HG02938 (cell line): ENCODE data around the gene PPM1H.
"Not testable (repeated sequence)": the region's sequence is repeated elsewhere in the genome, so short reads cannot be mapped to it uniquely, and the experiment has no call there.

ENCODE experiments used
- ATAC-seq: cut with Tn5 transposase; IDR thresholded peaks from one replicate; pipeline ENCODE4 v1.9.1; 2021; ENCODE audit warnings: mild to moderate bottlenecking, moderate library complexity; ENCODE audit not compliant: unreplicated experiment

Gene PPM1H

DNA sequence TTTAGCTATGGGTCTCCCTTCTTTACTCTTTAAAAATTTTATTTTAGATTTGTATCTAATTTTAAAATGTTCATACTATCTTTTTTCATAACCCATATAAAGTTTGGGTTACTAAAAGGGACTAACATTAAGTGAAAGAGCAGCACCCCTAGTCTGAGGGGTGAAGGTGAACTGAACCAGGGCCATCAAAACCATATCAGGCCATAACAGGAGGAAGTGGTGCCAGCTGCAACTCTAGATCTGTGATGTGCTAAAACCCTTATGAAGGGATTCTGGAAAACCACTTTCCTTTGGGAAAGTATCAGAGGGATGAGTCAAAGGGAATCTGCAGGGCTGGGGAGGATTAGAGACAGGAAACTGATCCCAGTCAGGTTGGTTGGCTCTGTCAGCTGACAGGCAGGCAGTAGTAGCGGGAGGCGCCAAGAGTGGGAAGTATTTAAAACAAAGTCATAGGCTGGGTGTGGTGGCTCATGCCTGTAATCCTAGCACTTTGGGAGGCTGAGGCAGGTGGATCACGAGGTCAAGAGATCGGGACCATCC lies 162.5 kb downstream of the PPM1H start:
- no peak for ATAC-seq

DNA sequence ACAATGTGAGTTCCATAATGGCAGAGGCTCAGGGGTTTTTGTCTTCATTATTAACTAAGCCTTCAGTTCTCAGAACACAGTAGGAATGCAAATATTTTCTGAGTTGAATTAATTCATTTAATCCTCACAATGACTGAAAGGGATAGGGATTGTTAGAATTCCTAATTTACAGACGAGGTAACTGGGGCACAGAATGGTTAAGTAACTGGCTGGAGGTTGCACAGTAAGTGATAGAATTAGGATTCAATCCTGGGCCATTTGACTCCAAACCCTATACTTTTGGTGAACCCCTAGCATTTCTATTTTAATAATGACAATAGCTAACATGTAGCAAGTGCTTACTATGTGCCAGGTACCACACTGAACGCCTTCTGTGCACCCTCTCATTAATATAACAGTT lies 163.1 kb downstream of the PPM1H start:
- ATAC-seq: no peak

- ATAC-seq: no peak
Observed at GRCh38 chr12:62770381-62770780, 164.6 kb downstream of the PPM1H start.

DNA sequence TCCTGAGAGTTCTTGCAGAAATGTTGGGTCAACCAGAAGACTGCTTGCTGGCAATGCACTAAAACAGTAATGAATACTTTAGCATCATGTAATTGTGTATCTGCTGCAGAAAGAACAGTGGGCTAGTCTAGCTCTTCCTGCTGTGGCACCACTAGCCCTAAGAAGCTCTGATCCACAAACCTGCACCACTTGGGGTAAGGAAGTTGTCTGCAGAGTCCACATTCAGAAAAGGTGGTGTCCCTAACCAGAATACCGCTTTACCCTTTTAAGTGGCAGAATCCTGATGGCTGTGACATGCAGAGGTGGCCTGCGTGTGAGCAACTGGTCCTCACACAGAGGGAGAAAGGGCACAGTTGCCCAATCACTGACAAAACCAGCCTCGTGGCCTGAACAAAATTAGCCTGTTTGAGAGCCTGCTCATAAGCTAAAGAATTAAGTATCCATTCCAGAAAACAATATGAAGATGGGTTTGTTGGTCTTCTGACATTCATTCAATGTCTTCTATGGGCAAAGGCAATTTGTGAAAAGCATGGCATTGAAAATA lies 165.8 kb downstream of the PPM1H start:
- no peak for ATAC-seq

DNA sequence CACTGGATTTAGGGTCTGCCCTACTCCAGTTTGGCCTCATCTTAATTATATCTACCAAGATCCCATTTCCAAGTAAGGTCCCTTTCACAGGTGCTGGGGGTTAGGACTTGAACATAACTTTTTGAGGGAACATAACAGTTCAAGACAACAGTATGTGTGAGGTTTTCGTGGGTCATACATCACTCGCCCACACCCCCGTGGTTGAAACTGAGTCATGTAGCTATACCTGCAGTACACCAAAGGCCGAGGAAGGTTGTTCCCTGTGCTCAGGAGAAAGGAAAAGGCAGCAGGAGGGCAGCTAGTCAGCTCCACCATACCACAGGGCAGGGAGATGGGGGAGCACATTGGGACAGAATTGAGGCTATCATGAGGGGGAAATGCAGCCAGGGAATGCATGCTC lies 167.0 kb downstream of the PPM1H start:
- no peak for ATAC-seq

- no peak for ATAC-seq
Observed at GRCh38 chr12:62767496-62767895, 167.5 kb downstream of the PPM1H start.

DNA sequence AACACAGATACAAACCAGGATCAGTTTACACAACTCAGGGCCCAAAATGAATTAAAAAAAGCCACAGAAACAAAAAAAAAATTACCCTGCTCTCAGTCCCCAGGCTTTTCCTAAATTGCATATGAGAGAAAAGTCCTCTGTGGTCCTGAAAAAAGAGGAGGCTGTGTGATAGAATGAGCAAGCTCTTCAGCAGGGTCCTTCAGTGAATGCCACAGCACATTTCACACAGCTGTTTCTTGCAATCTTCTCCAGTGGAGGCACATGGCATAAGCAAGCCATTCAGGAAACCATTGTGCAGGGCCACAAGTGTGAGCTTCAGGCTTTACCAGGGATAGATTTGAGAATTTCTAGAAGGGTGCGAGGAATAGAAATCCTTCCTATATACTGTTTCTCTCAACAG lies 168.5 kb downstream of the PPM1H start:
- no peak for ATAC-seq

DNA sequence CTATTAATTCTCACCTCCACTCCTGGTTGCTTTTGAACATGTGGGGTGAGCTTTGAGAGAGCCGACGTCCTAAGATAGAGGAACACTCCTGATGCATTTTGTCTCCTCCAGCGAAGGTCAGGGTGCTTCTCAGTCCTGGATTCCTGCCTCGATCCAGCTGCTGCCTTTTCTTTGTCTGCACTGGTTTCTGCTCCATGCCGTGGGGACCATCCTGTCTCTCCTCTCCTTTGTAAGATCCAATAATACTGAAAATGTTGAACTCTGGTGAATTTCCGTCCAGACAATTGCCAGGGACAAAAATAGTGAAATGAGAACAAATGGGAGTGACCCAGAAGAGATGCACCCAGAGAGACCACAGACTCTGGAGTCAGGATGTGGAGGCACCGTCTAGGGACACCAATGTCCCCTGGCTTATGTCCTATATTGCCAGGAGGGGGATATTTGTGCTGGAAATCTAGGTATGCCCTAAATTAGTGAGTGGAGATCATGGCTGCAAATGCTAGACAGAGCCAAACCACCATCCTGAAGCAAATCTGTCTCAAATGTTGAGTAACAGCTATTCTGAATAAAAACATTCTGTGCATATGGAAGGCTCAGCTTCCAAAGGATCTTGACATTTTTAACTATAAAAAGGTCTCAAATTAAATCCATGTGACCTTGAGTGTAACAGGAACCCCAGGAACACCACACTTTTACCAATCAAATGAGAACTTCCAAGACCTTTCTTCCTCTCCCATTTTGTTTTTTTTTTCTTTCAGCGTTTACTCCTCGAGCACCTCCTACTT lies 170.9 kb downstream of the PPM1H start:
- no peak for ATAC-seq

- no peak for ATAC-seq
Observed at GRCh38 chr12:62763312-62763711, 171.6 kb downstream of the PPM1H start.

- no peak for ATAC-seq
Observed at GRCh38 chr12:62762645-62763044, 172.3 kb downstream of the PPM1H start.

DNA sequence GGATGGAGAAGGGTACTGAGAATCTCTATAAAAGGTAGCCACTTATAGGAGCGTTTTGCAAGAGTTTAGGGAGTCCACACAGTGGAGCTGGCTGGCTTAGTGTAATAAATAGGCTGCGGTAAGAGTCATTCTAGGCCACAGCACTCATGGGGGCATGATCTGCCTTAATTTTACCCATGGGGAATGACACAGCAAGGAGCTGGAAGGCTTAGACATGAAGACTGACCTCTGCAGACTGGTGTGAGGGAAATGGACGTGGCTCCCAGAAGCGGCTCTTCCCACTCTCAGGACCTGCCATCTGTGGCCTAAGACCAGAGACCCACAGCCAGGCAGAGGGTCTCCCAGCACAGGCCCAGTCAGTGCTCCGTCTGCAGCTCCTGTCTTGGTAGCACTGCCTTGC lies 173.3 kb downstream of the PPM1H start:
- no peak for ATAC-seq

DNA sequence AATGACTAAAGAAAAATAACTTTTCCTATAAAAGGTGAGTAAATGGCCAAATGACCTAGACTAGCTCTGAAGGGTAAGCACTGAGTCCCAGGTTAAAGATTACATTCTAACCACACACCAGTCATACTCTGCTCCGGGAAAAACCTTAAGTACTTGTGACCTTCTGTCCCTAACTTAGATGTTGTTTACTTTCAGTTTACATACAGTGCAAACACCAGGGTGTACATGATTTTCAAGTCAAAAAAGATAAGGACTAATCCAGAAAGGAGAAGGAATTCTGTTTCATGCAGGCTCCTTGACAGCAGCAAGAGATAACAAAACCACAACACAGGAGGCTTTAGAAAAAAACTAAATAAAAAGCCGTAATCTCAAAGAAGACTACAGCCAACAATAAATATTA lies 174.2 kb downstream of the PPM1H start:
- ATAC-seq: peak; percentile 87

GRCh38 chr12:62760341-62760740 lies 174.6 kb downstream of the PPM1H start:
- not testable (repeated sequence) for ATAC-seq

DNA sequence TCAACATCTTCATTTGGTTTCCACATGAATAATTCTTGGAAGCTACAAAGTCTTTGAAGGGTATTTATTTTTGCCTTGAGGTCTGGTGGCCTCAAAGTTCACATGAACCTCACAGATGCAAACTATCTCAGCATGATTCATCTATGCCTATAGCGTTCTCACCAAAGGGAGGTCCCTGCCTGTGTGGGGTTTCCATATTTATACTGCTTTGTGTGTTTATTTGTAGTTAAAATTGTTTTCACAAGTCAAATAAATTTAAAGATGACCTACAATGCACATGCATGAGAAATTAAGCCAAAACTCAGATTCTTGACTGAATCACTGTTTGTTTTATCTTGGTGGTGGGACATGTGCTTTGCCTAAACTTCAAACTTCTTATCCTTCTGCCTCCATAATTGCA lies 176.7 kb downstream of the PPM1H start:
- ATAC-seq: no peak

DNA sequence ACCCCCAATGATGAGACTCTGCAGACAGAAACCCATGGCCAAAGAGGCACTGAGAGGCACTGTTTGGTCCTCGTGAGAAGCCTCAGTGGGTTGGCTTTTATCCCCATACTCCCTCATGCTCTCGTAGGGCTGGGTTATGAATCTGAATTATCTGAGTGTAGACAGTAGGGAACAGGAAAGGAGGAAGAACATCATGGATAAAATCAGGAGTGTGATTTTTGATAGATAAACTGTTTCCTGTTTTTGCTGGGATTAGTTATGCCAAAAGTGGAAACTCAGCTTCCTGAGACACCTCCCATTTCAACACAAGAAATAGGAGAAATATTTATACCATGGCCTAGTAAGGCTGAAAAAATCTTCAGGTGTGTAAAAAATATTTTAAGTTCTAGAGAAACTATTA lies 177.9 kb downstream of the PPM1H start:
- ATAC-seq: no peak

DNA sequence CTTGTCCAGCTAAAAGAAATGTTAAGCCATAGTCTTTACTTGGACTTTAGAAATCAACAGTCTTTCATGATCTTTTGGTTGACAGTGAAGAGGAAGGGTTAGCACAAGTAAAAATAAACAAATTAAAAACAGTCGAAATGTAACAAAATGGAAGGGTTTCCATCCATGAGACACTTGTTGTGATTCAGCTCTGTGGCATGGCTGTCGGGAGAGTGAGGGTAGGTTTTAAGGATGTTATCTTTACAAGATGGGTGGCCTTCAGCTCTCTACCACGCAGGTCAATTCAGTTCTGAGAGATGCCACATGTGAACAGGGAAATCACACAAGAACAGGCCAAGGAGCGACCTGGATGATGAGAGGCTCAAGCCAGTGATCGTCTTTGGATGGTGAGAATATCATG lies 180.2 kb downstream of the PPM1H start:
- no peak for ATAC-seq

DNA sequence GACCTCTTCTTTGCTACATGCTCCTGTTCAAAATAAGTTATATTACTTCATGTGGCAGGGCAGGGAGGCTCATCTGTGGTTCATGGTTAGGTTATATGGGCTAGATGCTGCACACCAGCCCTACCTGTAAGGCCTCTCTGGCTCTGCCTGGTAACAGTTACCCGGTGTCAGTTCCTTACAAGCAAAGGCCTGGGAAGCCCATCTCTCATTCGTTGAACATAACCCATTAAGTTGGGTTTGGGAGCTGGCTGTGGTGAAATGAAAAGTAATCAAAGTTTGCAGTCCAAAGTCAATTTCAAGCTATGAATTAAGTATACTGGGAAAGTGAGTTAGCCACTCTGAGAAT lies 183.2 kb downstream of the PPM1H start:
- ATAC-seq: no peak

DNA sequence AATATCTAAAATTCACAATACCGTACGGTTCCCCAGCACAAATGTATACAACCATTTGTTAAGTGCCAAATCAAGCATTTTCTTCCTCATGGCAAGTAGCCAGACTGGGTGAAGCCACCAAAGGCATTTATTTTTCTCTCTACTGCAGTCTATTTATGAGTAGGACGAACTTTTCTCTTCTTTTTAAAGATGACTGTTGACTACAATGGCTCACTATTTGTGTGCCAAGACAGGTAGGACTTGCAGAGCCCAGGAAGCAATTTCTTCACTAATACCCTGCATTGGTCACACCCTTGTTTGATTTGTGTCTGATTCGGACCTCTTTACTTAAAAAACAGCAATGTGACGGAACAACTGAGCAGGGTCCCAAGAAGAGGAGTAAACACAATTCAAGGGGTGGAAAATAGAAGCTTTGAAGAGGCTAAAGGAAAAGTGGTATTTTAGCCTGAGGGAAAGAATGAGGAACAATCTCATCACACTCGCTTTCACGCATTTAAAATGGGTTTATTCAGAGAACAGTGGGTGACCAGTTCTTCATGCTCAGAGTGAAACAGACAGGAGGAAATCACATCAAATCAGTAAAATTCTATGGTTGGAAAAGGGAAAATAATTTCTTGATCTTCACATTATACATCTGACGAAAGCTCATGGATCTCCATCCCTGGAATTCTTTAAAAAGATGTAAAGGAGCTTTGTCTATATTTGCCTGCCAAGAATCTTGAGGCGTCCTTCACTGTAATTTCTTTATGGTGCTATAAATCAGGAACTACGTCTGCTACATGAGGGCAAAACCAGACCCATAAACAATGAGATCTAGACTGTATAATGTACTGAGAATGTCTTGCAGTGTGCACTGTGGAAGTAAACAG lies 183.8 kb downstream of the PPM1H start:
- no peak for ATAC-seq

GRCh38 chr12:62749586-62749985 lies 185.4 kb downstream of the PPM1H start:
- no peak for ATAC-seq

- ATAC-seq: no peak
Observed at GRCh38 chr12:62748941-62749468, 185.9 kb downstream of the PPM1H start.

DNA sequence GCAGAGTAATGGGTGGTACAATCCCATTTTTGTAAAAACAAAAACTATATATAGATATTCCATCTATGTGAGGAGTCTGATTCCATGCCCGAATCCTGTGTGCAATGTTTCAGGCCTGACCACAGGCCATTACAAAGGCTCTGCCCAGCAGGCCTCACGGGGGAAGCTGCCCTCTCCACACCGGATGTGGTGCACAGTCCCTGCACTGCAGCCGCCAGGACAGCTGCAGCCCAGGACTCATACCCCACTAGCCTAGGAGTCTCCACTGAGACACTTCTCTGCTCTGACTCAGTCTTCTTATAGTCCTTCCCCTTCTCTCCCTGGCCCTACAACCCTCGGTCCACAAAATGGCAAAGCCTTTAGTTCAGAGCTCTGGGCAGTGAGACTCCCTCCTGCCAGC lies 190.4 kb downstream of the PPM1H start:
- no peak for ATAC-seq
